ES-I3 (cell line): ENCODE measurements around the gene SLC22A23.

Experiments
- H3K36me3 ChIP-seq: 2 replicates; pipeline ENCODE4 v1.6.1; 2013; ENCODE audit warnings: mild to moderate bottlenecking, low read length, control low read depth, moderate library complexity; ENCODE audit not compliant: insufficient read depth
- H3K4me1 ChIP-seq: 2 replicates; pipeline ENCODE4 v1.6.1; 2013; ENCODE audit warnings: mild to moderate bottlenecking, control low read depth, low read length; ENCODE audit not compliant: insufficient read depth
- H3K9ac ChIP-seq: 2 replicates; pipeline ENCODE4 v1.6.1; 2013; ENCODE audit warnings: low read depth, mild to moderate bottlenecking, low read length, moderate library complexity
- H3K9me3 ChIP-seq: 2 replicates; pipeline ENCODE4 v1.6.1; 2013; ENCODE audit warnings: mild to moderate bottlenecking, low read length, moderate library complexity; ENCODE audit not compliant: control insufficient read depth, insufficient read depth

The SLC22A23 gene

DNA sequence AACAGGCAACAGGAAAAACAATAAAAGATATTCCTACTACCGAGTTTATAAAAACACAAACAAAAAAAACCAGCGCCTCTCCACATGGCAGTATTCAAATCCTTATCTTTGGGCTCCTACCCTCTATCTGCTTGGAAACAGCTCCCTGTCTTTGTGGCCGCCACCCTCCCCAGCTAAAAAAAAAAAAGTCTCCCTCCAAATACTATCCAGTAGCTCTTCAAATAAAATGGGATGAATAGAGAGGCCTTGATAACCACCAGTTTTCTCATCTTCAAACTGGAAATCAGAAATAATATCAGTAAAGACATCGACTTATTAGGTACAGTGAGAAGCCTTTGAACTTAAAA, 101.9 kb downstream of the SLC22A23 start:
- H3K36me3 ChIP-seq = no peaks in the 10 kb centered on the region
- no peaks in the 10 kb centered on the region for H3K9me3 ChIP-seq
- H3K9ac ChIP-seq = no peak overlapping the region
- peaks cover 43% of the 10 kb centered on the region for H3K4me1 ChIP-seq

DNA sequence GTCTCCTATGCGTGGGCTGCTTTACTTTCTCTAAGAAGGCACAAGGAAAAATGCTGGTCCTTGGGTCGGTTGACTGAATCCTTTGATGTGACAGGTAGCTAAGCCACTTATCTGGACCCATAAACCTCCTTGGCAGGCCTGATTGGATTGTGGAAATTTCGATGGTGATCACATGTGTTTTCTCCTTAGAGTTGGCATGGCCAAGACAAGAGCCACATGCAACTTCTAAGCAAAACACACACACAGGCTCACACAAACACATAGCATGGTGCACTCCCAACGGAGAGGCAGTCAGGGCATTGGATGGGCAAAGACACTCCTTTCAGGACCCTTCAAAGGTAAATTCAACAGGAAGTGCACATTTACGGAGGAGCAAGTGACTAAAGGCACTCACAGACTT, 102.9 kb downstream of the SLC22A23 start:
- peaks cover 47% of the 10 kb centered on the region for H3K4me1 ChIP-seq
- H3K36me3 ChIP-seq = no peaks in the 10 kb centered on the region
- no peaks in the 10 kb centered on the region for H3K9me3 ChIP-seq
- H3K9ac ChIP-seq = no peak overlapping the region

DNA sequence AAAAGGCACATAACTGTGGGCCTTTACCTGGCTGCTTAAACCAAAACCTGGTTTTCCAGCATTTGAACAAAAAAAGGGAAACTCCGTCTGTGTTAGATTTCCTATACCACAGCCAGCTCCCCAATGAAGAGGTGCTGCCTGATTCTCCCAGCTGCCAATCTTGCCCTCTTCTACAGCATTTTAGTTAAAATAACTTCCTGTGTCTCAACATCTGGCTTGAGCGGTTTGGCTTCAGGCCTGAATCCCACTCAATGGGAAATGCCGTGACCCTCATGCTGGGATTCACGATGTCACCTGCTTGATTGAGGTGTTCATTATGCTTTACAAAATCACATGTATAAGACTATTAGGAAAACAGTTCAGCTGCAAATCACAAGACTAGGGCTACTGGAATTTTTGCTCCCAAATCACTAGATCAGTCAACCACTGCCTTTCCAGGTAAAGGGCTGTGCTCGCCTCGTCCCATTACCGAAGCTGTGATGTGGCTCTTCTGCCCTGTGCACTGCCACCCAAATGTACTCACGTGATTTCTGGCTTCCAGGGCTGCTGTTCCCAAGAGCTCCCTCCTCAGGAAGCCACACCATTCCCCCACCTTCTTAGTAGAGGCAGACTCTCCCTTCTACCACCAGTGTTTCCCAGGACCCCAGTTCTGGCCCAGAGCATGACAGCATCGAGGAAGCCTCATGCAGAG, 103.5 kb downstream of the SLC22A23 start:
- Histone ChIP-seq H3K9me3 (no peaks in the 10 kb centered on the region), H3K4me1 (peaks cover 47% of the 10 kb centered on the region), H3K9ac (no peak overlapping the region), H3K36me3 (no peaks in the 10 kb centered on the region)

- Histone ChIP-seq H3K4me1 (peaks cover 47% of the 10 kb centered on the region), H3K9me3 (no peaks in the 10 kb centered on the region), H3K36me3 (no peaks in the 10 kb centered on the region), H3K9ac (no peak overlapping the region)
These were observed 104.2 kb downstream of the SLC22A23 start for GRCh38 chr6:3352678-3353077.

- Histone ChIP-seq H3K9ac (no peak overlapping the region), H3K36me3 (no peaks in the 10 kb centered on the region), H3K9me3 (no peaks in the 10 kb centered on the region), H3K4me1 (peaks cover 43% of the 10 kb centered on the region)
These were observed 104.9 kb downstream of the SLC22A23 start for GRCh38 chr6:3351829-3352524.

- H3K9ac ChIP-seq = no peak overlapping the region
- H3K36me3 ChIP-seq = no peaks in the 10 kb centered on the region
- no peaks in the 10 kb centered on the region for H3K9me3 ChIP-seq
- peaks cover 38% of the 10 kb centered on the region for H3K4me1 ChIP-seq
These were observed 105.7 kb downstream of the SLC22A23 start for GRCh38 chr6:3351105-3351676.

DNA sequence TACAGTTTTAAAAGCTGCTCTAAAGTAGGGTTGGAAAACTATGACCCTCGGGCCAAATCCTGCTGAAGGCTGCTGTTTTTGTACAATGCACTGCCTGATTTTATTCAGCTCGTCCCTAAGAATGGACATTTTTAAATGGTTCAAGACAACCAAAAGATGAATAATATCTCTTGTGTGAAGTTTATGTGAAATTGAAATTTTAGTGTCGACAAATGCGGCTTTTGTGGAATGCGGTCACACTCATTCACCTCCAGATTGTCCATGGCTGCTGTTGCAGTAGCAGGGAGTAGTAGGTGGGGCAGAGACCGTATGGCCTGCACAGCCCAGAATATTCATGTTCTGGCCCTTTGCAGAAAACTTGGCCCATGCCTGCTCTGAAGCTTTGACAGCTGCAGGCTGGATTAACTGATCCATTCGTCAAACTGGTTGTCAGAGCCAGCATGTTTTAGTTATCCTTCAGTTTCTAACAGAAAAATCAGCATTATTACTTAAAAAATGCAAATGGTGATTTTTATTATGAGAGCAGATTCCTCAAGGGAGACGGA, 106.5 kb downstream of the SLC22A23 start:
- Histone ChIP-seq H3K9ac (no peak overlapping the region), H3K9me3 (no peaks in the 10 kb centered on the region), H3K36me3 (no peaks in the 10 kb centered on the region), H3K4me1 (peaks cover 36% of the 10 kb centered on the region)

- no peaks in the 10 kb centered on the region for H3K36me3 ChIP-seq
These were observed 107.2 kb downstream of the SLC22A23 start for GRCh38 chr6:3349388-3350251.

GRCh38 chr6:3348821-3349220, 108.0 kb downstream of the SLC22A23 start:
- Histone ChIP-seq H3K36me3 (no peaks in the 10 kb centered on the region), H3K9me3 (no peaks in the 10 kb centered on the region), H3K9ac (no peak overlapping the region), H3K4me1 (peaks cover 34% of the 10 kb centered on the region)

More at GRCh38 chr6:3349388-3350251, 107.2 kb downstream of the SLC22A23 start:
- H3K4me1 ChIP-seq = peaks cover 34% of the 10 kb centered on the region
- H3K9ac ChIP-seq = no peak overlapping the region
- no peaks in the 10 kb centered on the region for H3K9me3 ChIP-seq

- Histone ChIP-seq H3K9ac (no peak overlapping the region), H3K36me3 (no peaks in the 10 kb centered on the region), H3K4me1 (peaks cover 32% of the 10 kb centered on the region), H3K9me3 (no peaks in the 10 kb centered on the region)
These were observed 109.0 kb downstream of the SLC22A23 start for GRCh38 chr6:3347826-3348225.

DNA sequence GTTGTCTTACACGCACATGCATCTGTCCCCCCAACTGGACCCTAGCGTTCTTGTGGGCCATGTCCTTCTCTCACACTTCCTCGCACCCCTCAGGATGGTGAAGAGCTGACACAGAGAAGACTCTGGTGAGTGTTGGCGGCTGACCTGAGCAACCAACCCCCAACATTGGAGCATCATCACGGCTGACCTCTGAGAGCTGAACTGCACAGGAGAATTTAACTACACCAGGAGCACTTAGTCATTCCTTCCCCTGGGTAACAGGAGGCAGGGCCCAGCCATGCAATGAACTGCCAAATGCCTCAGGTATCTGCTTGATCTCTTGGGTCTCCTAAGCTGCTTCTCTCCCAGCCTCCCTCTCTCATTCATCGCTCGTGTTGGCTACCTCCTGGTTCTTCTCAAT, 109.6 kb downstream of the SLC22A23 start:
- Histone ChIP-seq H3K9me3 (no peaks in the 10 kb centered on the region), H3K36me3 (no peaks in the 10 kb centered on the region), H3K9ac (no peak overlapping the region), H3K4me1 (peaks cover 34% of the 10 kb centered on the region)

GRCh38 chr6:3346476-3346875, 110.4 kb downstream of the SLC22A23 start:
- Histone ChIP-seq H3K9me3 (no peaks in the 10 kb centered on the region), H3K9ac (no peak overlapping the region), H3K36me3 (no peaks in the 10 kb centered on the region), H3K4me1 (peaks cover 33% of the 10 kb centered on the region)

GRCh38 chr6:3345836-3346235, 111.0 kb downstream of the SLC22A23 start:
- H3K9ac ChIP-seq = no peak overlapping the region
- no peaks in the 10 kb centered on the region for H3K9me3 ChIP-seq
- no peaks in the 10 kb centered on the region for H3K36me3 ChIP-seq
- peaks cover 33% of the 10 kb centered on the region for H3K4me1 ChIP-seq
